SKM-1 treated with dmso at 0.1 percent for 144 hours (cell line): Measurements from ENCODE around the gene EPC1.
A peak's percentile ranks its signal among the peaks of the same experiment; 100 is the strongest.
"Not testable (repeated sequence)": the region's sequence is repeated elsewhere in the genome, so short reads cannot be mapped to it uniquely, and the experiment has no call there.

Experiments
- DNase-seq: peaks from one replicate; lab custom pipeline; 2025; ENCODE audit not compliant: unreplicated experiment; lab: John Stamatoyannopoulos, UW

The EPC1 gene

GRCh38 chr10:32298075-32298812 lies 48.7 kb downstream of the EPC1 start:
- no peak for DNase-seq

- no peak for DNase-seq
Observed at GRCh38 chr10:32295027-32295426, 51.9 kb downstream of the EPC1 start.

GRCh38 chr10:32293581-32293980 lies 53.4 kb downstream of the EPC1 start:
- DNase-seq: no peak

GRCh38 chr10:32279795-32280194 lies 67.2 kb downstream of the EPC1 start:
- no peak for DNase-seq

GRCh38 chr10:32273336-32273735 lies 73.6 kb downstream of the EPC1 start:
- no peak for DNase-seq

GRCh38 chr10:32271617-32272016 lies 75.3 kb downstream of the EPC1 start:
- no peak for DNase-seq

- DNase-seq: no peak
Observed at GRCh38 chr10:32269343-32270100, 77.4 kb downstream of the EPC1 start.

- no peak for DNase-seq
Observed at GRCh38 chr10:32268788-32269187, 78.2 kb downstream of the EPC1 start.

GRCh38 chr10:32266979-32267378 lies 80.0 kb downstream of the EPC1 start:
- no peak for DNase-seq

GRCh38 chr10:32266566-32266965 lies 80.4 kb downstream of the EPC1 start:
- DNase-seq: no peak

GRCh38 chr10:32265756-32266155 lies 81.2 kb downstream of the EPC1 start:
- DNase-seq: no peak

- DNase-seq: no peak
Observed at GRCh38 chr10:32263300-32263699, 83.7 kb downstream of the EPC1 start.

GRCh38 chr10:32259551-32259950 lies 87.4 kb downstream of the EPC1 start:
- DNase-seq: no peak

GRCh38 chr10:32256613-32257437 lies 90.1 kb downstream of the EPC1 start:
- peak; percentile 2 for DNase-seq

GRCh38 chr10:32253821-32254220 lies 93.1 kb downstream of the EPC1 start:
- no peak for DNase-seq

- DNase-seq: no peak
Observed at GRCh38 chr10:32253276-32253675, 93.7 kb downstream of the EPC1 start.

GRCh38 chr10:32250489-32250888 lies 96.5 kb downstream of the EPC1 start:
- DNase-seq: not testable (repeated sequence)

- DNase-seq: no peak
Observed at GRCh38 chr10:32246685-32247084, 100.3 kb downstream of the EPC1 start.

GRCh38 chr10:32245760-32246159 lies 101.2 kb downstream of the EPC1 start:
- DNase-seq: no peak

GRCh38 chr10:32244421-32245207 lies 102.3 kb downstream of the EPC1 start:
- DNase-seq: no peak

- no peak for DNase-seq
Observed at GRCh38 chr10:32244011-32244410, 102.9 kb downstream of the EPC1 start.
